H9 (cell line): ENCODE data around the gene GNMT. TPM values are rescaled to one million over a fixed set of nuclear protein-coding genes. Genes with fewer than 3 reads are reported as not detected.

ENCODE experiments used
- DNase-seq: peaks from one replicate; pipeline ENCODE4 v3.0.0-alpha.2; 2017
- H2AFZ ChIP-seq: one replicate; pipeline ENCODE4 v1.6.1; 2013; ENCODE audit warnings: mild to moderate bottlenecking, low read length, control low read depth, moderate library complexity
- H2AK5ac ChIP-seq: 2 replicates; pipeline ENCODE4 v1.6.1; 2013; ENCODE audit warnings: low read length, control low read depth, mixed read lengths; ENCODE audit not compliant: insufficient read length
- H2BK120ac ChIP-seq: one replicate; pipeline ENCODE4 v1.6.1; 2013; ENCODE audit warnings: low read depth, mild to moderate bottlenecking, low read length, control low read depth, inconsistent platforms; ENCODE audit not compliant: poor library complexity, severe bottlenecking
- H2BK12ac ChIP-seq: 2 replicates; pipeline ENCODE4 v1.6.1; 2013; ENCODE audit warnings: low read length, control low read depth, mixed read lengths, low read depth; ENCODE audit not compliant: insufficient read length
- H2BK15ac ChIP-seq: 2 replicates; pipeline ENCODE4 v1.6.1; 2013; ENCODE audit warnings: low read depth, low read length, control low read depth
- H2BK20ac ChIP-seq: one replicate; pipeline ENCODE4 v1.6.1; 2013; ENCODE audit warnings: low read depth, mild to moderate bottlenecking, low read length, control low read depth, inconsistent platforms; ENCODE audit not compliant: poor library complexity, severe bottlenecking
- H2BK5ac ChIP-seq: 2 replicates; pipeline ENCODE4 v1.6.1; 2013; ENCODE audit warnings: low read length, control low read depth, mixed read lengths; ENCODE audit not compliant: insufficient read length
- H3K14ac ChIP-seq: 2 replicates; pipeline ENCODE4 v1.6.1; 2013; ENCODE audit warnings: low read length, control low read depth; ENCODE audit not compliant: insufficient read depth
- H3K18ac ChIP-seq: 2 replicates; pipeline ENCODE4 v1.6.1; 2013; ENCODE audit warnings: low read depth, mild to moderate bottlenecking, mixed read lengths, low read length, control low read depth; ENCODE audit not compliant: insufficient read length
- H3K23ac ChIP-seq: 2 replicates; pipeline ENCODE4 v1.6.1; 2013; ENCODE audit warnings: low read length, control low read depth, mixed read lengths, low read depth; ENCODE audit not compliant: insufficient read length
- H3K23me2 ChIP-seq: 2 replicates; pipeline ENCODE4 v1.6.1; 2013; ENCODE audit warnings: low read depth, mild to moderate bottlenecking, mixed read lengths, low read length, control low read depth; ENCODE audit not compliant: insufficient read length, poor library complexity, severe bottlenecking
- H3K27ac ChIP-seq: 2 replicates; pipeline ENCODE4 v1.5.1; 2013; ENCODE audit warnings: low read length, control low read depth, mixed read lengths, low read depth; ENCODE audit not compliant: insufficient read length
- H3K27me3 ChIP-seq: 2 replicates; pipeline ENCODE4 v1.6.1; 2013; ENCODE audit warnings: low read length, control low read depth, inconsistent platforms; ENCODE audit not compliant: insufficient read depth
- H3K4ac ChIP-seq: 2 replicates; pipeline ENCODE4 v1.6.1; 2013; ENCODE audit warnings: low read depth, mild to moderate bottlenecking, control low read depth, inconsistent platforms, low read length, moderate library complexity
- H3K4me1 ChIP-seq: 2 replicates; pipeline ENCODE4 v1.6.1; 2013; ENCODE audit warnings: low read length, control low read depth, inconsistent platforms; ENCODE audit not compliant: insufficient read depth
- H3K4me2 ChIP-seq: 2 replicates; pipeline ENCODE4 v1.6.1; 2013; ENCODE audit warnings: low read length, control low read depth, mixed read lengths; ENCODE audit not compliant: insufficient read length, insufficient read depth
- H3K56ac ChIP-seq: 2 replicates; pipeline ENCODE4 v1.6.1; 2013; ENCODE audit warnings: low read depth, mild to moderate bottlenecking, mixed read lengths, low read length, control low read depth; ENCODE audit not compliant: insufficient read length
- H3K79me1 ChIP-seq: 2 replicates; pipeline ENCODE4 v1.6.1; 2013; ENCODE audit warnings: low read depth, mild to moderate bottlenecking, moderate library complexity, low read length, control low read depth, inconsistent platforms; ENCODE audit not compliant: insufficient read depth, poor library complexity, severe bottlenecking
- H3K79me2 ChIP-seq: 2 replicates; pipeline ENCODE4 v1.6.1; 2013; ENCODE audit warnings: low read length, control low read depth, inconsistent platforms; ENCODE audit not compliant: insufficient read depth
- H3K9ac ChIP-seq: 2 replicates; pipeline ENCODE4 v1.6.1; 2013; ENCODE audit warnings: low read length, control low read depth, mixed read lengths; ENCODE audit not compliant: insufficient read length; ENCODE audit errors: extremely low read depth
- H3K9me3 ChIP-seq: one replicate; pipeline ENCODE4 v1.6.1; 2013; ENCODE audit warnings: low read depth, low read length, inconsistent platforms; ENCODE audit not compliant: control insufficient read depth
- H3T11ph ChIP-seq: one replicate; pipeline ENCODE4 v1.6.1; 2013; ENCODE audit warnings: mild to moderate bottlenecking, low read length, control low read depth, inconsistent platforms
- H4K20me1 ChIP-seq: one replicate; pipeline ENCODE4 v1.6.1; 2013; ENCODE audit not compliant: control insufficient read depth, insufficient read length, insufficient read depth
- H4K5ac ChIP-seq: 2 replicates; pipeline ENCODE4 v1.6.1; 2013; ENCODE audit warnings: low read depth, mild to moderate bottlenecking, mixed read lengths, low read length, control low read depth; ENCODE audit not compliant: insufficient read length
- H4K8ac ChIP-seq: replicated peaks from 2 replicates; pipeline ENCODE4 v1.6.1; 2013; ENCODE audit warnings: low read length, control low read depth, mixed read lengths, low read depth; ENCODE audit not compliant: insufficient read length
- H4K91ac ChIP-seq: 2 replicates; pipeline ENCODE4 v1.6.1; 2013; ENCODE audit warnings: low read depth, mild to moderate bottlenecking, moderate library complexity, mixed read lengths, low read length, control low read depth; ENCODE audit not compliant: insufficient read length
- H3K27ac Mint-ChIP-seq, 3 experiments: 2 replicates in 2 of 3; 3 replicates in 1 of 3; pipeline ENCODE4 v1.8.0; 2020 to 2021; ENCODE audit warnings: mixed read lengths in 3 of 3, mild to moderate bottlenecking in 1 of 3, moderate library complexity in 1 of 3
- H3K27me3 Mint-ChIP-seq: 2 replicates; pipeline ENCODE4 v1.8.0; 2021; ENCODE audit warnings: low read depth, mild to moderate bottlenecking, moderate library complexity, mixed read lengths
- H3K36me3 Mint-ChIP-seq, 3 experiments: 2 replicates in 2 of 3; 3 replicates in 1 of 3; pipeline ENCODE4 v1.8.0; 2020 to 2021; ENCODE audit warnings: low read depth in 3 of 3, mixed read lengths in 3 of 3; ENCODE audit not compliant: insufficient read depth in 1 of 3
- H3K4me1 Mint-ChIP-seq, 2 experiments: 2 replicates each; pipeline ENCODE4 v1.8.0; 2020; ENCODE audit warnings: mixed read lengths in 2 of 2
- H3K4me3 Mint-ChIP-seq, 2 experiments: 2 replicates in 1 of 2; 3 replicates in 1 of 2; pipeline ENCODE4 v1.8.0; 2020 to 2021; ENCODE audit warnings: mild to moderate bottlenecking in 2 of 2, mixed read lengths in 2 of 2, moderate library complexity in 1 of 2
- H3K9me3 Mint-ChIP-seq, 2 experiments: 2 replicates in 1 of 2; 3 replicates in 1 of 2; pipeline ENCODE4 v1.8.0; 2020; ENCODE audit warnings: mild to moderate bottlenecking in 2 of 2, mixed read lengths in 2 of 2, moderate library complexity in 1 of 2
- WGBS: extraction: QIAGEN DNeasy Blood & Tissue Kit; methylation state at CpG from one replicate; pipeline ENCODE4 v1.1.7; 2013; ENCODE audit warnings: missing lambda C conversion rate, low lambda C conversion rate, mixed read lengths; ENCODE audit not compliant: insufficient read length; ENCODE audit errors: extremely low coverage; 5-methylcytosine and 5-hydroxymethylcytosine counted together
- total RNA-seq: library from RNA; stranded (reverse); gene quantifications from 2 replicates; pipeline ENCODE4 v1.2.1, GENCODE V29; 2021
- TF ChIP-seq, protein P1 (sequence below): fragments of 200-600 bp; sonication (generic); conservative IDR thresholded peaks from 3 replicates; pipeline ENCODE4 v1.8.0; 2021; ENCODE audit warnings: antibody characterized with exemption, mild to moderate bottlenecking

The GNMT gene
- total RNA-seq, 1 experiment from 2014 or later, result 1.1 TPM

GRCh38 chr6:42936398-42936797 is 24.2 kb upstream of the GNMT start:
- no peak overlapping the region; a peak in 1 of 7 replicates for H3K27ac Mint-ChIP-seq
- H3K9me3 Mint-ChIP-seq, result no peaks in the 10 kb centered on the region; a peak in 1 of 5 replicates
- Histone ChIP-seq H3K23ac (no peak overlapping the region), H4K8ac (no peak overlapping the region), H3T11ph (no peak overlapping the region), H2BK120ac (no peak overlapping the region), H4K20me1 (peaks cover 2% of the 10 kb centered on the region), H3K4ac (no peak overlapping the region), H3K27me3 (no peaks in the 10 kb centered on the region), H3K56ac (no peak overlapping the region), H4K91ac (no peak overlapping the region), H3K79me1 (no peaks in the 10 kb centered on the region), H2BK12ac (no peak overlapping the region), H3K14ac (no peak overlapping the region), H3K9ac (no peak overlapping the region), H3K4me2 (no peak overlapping the region), H2BK5ac (no peak overlapping the region), H3K9me3 (no peaks in the 10 kb centered on the region), H2AK5ac (no peak overlapping the region), H2AFZ (no peak overlapping the region), H3K79me2 (peaks cover 2% of the 10 kb centered on the region; the same call in 1 of the 2 replicates), H3K4me1 (no peaks in the 10 kb centered on the region), H3K27ac (no peak overlapping the region), H2BK15ac (no peak overlapping the region), H4K5ac (no peak overlapping the region), H3K23me2 (no peaks in the 10 kb centered on the region), H3K18ac (no peak overlapping the region), H2BK20ac (no peak overlapping the region)
- TF ChIP-seq, protein P1, sequence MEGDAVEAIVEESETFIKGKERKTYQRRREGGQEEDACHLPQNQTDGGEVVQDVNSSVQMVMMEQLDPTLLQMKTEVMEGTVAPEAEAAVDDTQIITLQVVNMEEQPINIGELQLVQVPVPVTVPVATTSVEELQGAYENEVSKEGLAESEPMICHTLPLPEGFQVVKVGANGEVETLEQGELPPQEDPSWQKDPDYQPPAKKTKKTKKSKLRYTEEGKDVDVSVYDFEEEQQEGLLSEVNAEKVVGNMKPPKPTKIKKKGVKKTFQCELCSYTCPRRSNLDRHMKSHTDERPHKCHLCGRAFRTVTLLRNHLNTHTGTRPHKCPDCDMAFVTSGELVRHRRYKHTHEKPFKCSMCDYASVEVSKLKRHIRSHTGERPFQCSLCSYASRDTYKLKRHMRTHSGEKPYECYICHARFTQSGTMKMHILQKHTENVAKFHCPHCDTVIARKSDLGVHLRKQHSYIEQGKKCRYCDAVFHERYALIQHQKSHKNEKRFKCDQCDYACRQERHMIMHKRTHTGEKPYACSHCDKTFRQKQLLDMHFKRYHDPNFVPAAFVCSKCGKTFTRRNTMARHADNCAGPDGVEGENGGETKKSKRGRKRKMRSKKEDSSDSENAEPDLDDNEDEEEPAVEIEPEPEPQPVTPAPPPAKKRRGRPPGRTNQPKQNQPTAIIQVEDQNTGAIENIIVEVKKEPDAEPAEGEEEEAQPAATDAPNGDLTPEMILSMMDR, result no peak
- H3K4me3 Mint-ChIP-seq, result no peak overlapping the region
- DNase-seq, result no peak
- H3K27me3 Mint-ChIP-seq, result no peaks in the 10 kb centered on the region
- no CpG with 5 or more reads among the region's 11 CpGs for WGBS
- H3K4me1 Mint-ChIP-seq, result peaks cover 17 to 22% of the 10 kb centered on the region in 2 experiments
- peaks cover 36 to 89% (median 71%) of the 10 kb centered on the region in 3 experiments for H3K36me3 Mint-ChIP-seq
